Liver (tissue), 9 donors: ENCODE measurements around the gene CHMP1B. TPM values are rescaled to one million over a fixed set of nuclear protein-coding genes. Genes with fewer than 3 reads are reported as not detected.

Experiments
- DNase-seq: peaks from one replicate; pipeline ENCODE4 v3.0.0-alpha.2; 2017; ENCODE audit warnings: low spot score
- H3K27ac ChIP-seq, 2 donors: one replicate each; pipeline ENCODE4 v1.7.0; 2013; ENCODE audit warnings: inconsistent platforms in 2 of 2, low read length in 2 of 2, control low read depth in 1 of 2, low read depth in 1 of 2, mild to moderate bottlenecking in 1 of 2
- H3K27me3 ChIP-seq, 4 donors: one replicate each; pipeline versions ENCODE4 v1.6.1 to v1.7.0; 2013; ENCODE audit warnings: low read length in 3 of 4, inconsistent platforms in 1 of 4, mild to moderate bottlenecking in 1 of 4, moderate library complexity in 1 of 4; ENCODE audit not compliant: control insufficient read depth in 4 of 4, insufficient read depth in 4 of 4
- H3K36me3 ChIP-seq, 4 donors: one replicate each; pipeline versions ENCODE4 v1.6.1 to v1.7.0; 2013; ENCODE audit warnings: low read length in 3 of 4, mild to moderate bottlenecking in 3 of 4, low read depth in 1 of 4, moderate library complexity in 1 of 4; ENCODE audit not compliant: control insufficient read depth in 4 of 4, insufficient read depth in 3 of 4
- H3K4me1 ChIP-seq, 4 donors: one replicate each; pipeline versions ENCODE4 v1.6.1 to v1.7.0; 2013; ENCODE audit warnings: low read length in 3 of 4, mild to moderate bottlenecking in 3 of 4, moderate library complexity in 1 of 4; ENCODE audit not compliant: control insufficient read depth in 4 of 4, insufficient read depth in 4 of 4
- H3K4me3 ChIP-seq, 3 donors: one replicate each; pipeline versions ENCODE4 v1.6.1 to v1.7.0; 2013; ENCODE audit warnings: low read length in 3 of 3, control low read depth in 1 of 3, low read depth in 1 of 3, mild to moderate bottlenecking in 1 of 3
- H3K9ac ChIP-seq, 2 donors: one replicate each; pipeline ENCODE4 v1.7.0; 2013; ENCODE audit warnings: low read length in 2 of 2, mild to moderate bottlenecking in 2 of 2, moderate library complexity in 2 of 2, control low read depth in 1 of 2, low read depth in 1 of 2
- H3K9me3 ChIP-seq, 4 donors: one replicate each; pipeline versions ENCODE4 v1.6.1 to v1.7.0; 2013; ENCODE audit warnings: low read length in 3 of 4; ENCODE audit not compliant: control insufficient read depth in 4 of 4
- EGR1 ChIP-seq, 2 donors: IDR thresholded peaks; 2 replicates each; pipeline ENCODE4 v1.6.1; 2016 to 2018; ENCODE audit warnings: antibody characterized with exemption in 2 of 2, low read depth in 2 of 2
- FOXA1 ChIP-seq: IDR thresholded peaks from 2 replicates; pipeline ENCODE4 v1.6.1; 2016; ENCODE audit warnings: antibody characterized with exemption
- FOXA2 ChIP-seq: IDR thresholded peaks from 2 replicates; pipeline ENCODE4 v1.6.1; 2016; ENCODE audit warnings: antibody characterized with exemption
- GABPA ChIP-seq, 2 donors: IDR thresholded peaks in 1 of 2; conservative IDR thresholded peaks in 1 of 2; 2 replicates each; pipeline ENCODE4 v1.6.1; 2016; ENCODE audit warnings: antibody characterized with exemption in 2 of 2, mild to moderate bottlenecking in 1 of 2, moderate library complexity in 1 of 2
- HNF4A ChIP-seq, 2 donors: conservative IDR thresholded peaks; 2 replicates each; pipeline ENCODE4 v1.6.1; 2016; ENCODE audit warnings: antibody characterized with exemption in 2 of 2, mild to moderate bottlenecking in 2 of 2
- HNF4G ChIP-seq: IDR thresholded peaks from 2 replicates; pipeline ENCODE4 v1.6.1; 2016; ENCODE audit warnings: antibody characterized with exemption
- JUND ChIP-seq, 2 donors: IDR thresholded peaks; 2 replicates each; pipeline ENCODE4 v1.6.1; 2016; ENCODE audit warnings: antibody characterized with exemption in 2 of 2
- NR2F2 ChIP-seq: IDR thresholded peaks from 2 replicates; pipeline ENCODE4 v1.6.1; 2016; ENCODE audit warnings: antibody characterized with exemption
- RAD21 ChIP-seq, 2 donors: IDR thresholded peaks; 2 replicates each; pipeline ENCODE4 v1.6.1; 2016; ENCODE audit warnings: antibody characterized with exemption in 2 of 2, mild to moderate bottlenecking in 2 of 2
- RXRA ChIP-seq, 2 donors: IDR thresholded peaks; 2 replicates each; pipeline ENCODE4 v1.6.1; 2017 to 2018; ENCODE audit warnings: antibody characterized with exemption in 2 of 2, mild to moderate bottlenecking in 1 of 2
- SP1 ChIP-seq: IDR thresholded peaks from 2 replicates; pipeline ENCODE4 v1.6.1; 2018; ENCODE audit warnings: antibody characterized with exemption, mild to moderate bottlenecking
- TAF1 ChIP-seq: conservative IDR thresholded peaks from 2 replicates; pipeline ENCODE4 v1.6.1; 2016; ENCODE audit warnings: antibody characterized with exemption, mild to moderate bottlenecking
- YY1 ChIP-seq: IDR thresholded peaks from 2 replicates; pipeline ENCODE4 v1.6.1; 2016; ENCODE audit warnings: antibody characterized with exemption, mild to moderate bottlenecking
- WGBS: extraction: QIAGEN DNeasy Blood & Tissue Kit; methylation state at CpG from one replicate; pipeline ENCODE4 v1.1.7; 2013; 5-methylcytosine and 5-hydroxymethylcytosine counted together
- polyA plus RNA-seq, 2 donors: library from polyadenylated mRNA; stranded (reverse) in 1 of 2; unstranded in 1 of 2; fragments of 200-250 nt in 1 of 2; fragments of >200 nt in 1 of 2; fragmentation: Nextera tagmentation in 1 of 2; extraction: Ambion mirVana in 1 of 2; gene quantifications; one replicate each; pipeline versions ENCODE4 v1.2.1 to v1.2.3, GENCODE V29; 2013 to 2015
- total RNA-seq, 2 donors: library from RNA; depleted of rRNA; stranded (reverse); fragments of >200 nt; gene quantifications; one replicate each; pipeline ENCODE4 v1.2.3, GENCODE V29; 2014
- TF ChIP-seq, protein P1 (sequence below): IDR thresholded peaks from 2 replicates; pipeline ENCODE4 v1.6.1; 2016; ENCODE audit warnings: antibody characterized with exemption, mild to moderate bottlenecking
- TF ChIP-seq, protein P2 (sequence below): IDR thresholded peaks from 2 replicates; pipeline ENCODE4 v1.6.1; 2016; ENCODE audit warnings: antibody characterized with exemption
- TF ChIP-seq, protein P3 (sequence below): IDR thresholded peaks from 2 replicates; pipeline ENCODE4 v1.6.1; 2016; ENCODE audit warnings: antibody characterized with exemption
- TF ChIP-seq, protein P4 (sequence below): IDR thresholded peaks from 2 replicates; pipeline ENCODE4 v1.6.1; 2016; ENCODE audit warnings: antibody characterized with exemption
- TF ChIP-seq, protein P5 (sequence below): fragments of 150-350 bp; IDR thresholded peaks from 2 replicates; pipeline ENCODE4 v1.5.1; 2017; ENCODE audit warnings: improper control_type of control experiment, low read depth, low read length; ENCODE audit not compliant: missing input control
- donor health status: healthy.
- donor health status: healthy.
- donor health status: healthy.
- donor health status: healthy.
- donor health status: healthy.

The CHMP1B gene
- total and polyA plus RNA-seq, 4 donors = 13.6 to 23.6 (median 19.1) TPM

DNA sequence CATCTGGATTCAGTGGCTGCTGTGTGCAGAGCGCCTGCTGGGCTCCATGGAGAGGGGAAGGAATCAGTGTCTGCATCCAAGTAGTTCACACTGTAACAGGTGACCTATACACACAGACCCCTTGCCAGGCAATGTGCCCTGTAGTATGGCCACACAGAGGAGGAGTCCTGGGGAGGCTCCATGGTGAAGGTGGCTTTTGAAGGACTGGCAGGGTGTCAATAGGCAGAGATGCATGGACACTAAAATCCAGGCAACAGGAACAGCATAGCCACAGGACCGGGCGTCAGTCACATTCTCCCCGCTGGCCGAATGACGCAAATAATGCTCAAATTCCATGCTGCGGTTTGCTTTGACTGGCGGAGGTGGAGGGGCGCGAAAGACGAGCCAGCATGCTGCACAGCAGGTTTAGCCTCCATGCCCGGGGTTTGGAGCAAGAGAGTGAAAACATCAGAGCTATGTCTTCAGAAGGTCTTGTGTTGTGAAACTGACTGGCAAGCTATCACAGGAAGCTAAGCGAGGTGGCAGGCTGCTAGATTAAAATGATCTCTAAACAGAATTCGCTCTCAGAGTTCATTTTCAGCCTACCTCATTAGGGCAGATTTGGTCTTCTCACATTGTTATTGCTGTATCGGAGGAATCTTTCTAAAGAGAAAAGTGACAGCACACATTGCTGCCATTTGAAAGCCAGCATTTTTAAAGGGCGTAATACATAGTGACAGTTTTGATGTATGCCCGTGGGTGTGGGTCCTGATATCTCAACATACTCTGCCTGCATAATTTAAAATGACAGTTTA, 1.2 kb upstream of the CHMP1B start:
- Histone ChIP-seq H3K27ac (peak overlapping the region; percentile 91 to 95), H3K9ac (peak overlapping the region; percentile 81 to 93), H3K36me3 (no peaks in the 10 kb centered on the region), H3K9me3 (no peaks in the 10 kb centered on the region), H3K4me1 (peaks cover 0 to 32% (median 22%) of the 10 kb centered on the region in 4 donors), H3K27me3 (no peaks in the 10 kb centered on the region), H3K4me3 (peak overlapping the region; percentile 73 to 95 (median 94))
- WGBS = 11% methylated on average over 17 of the region's 17 CpGs
- TF ChIP-seq, protein P1, sequence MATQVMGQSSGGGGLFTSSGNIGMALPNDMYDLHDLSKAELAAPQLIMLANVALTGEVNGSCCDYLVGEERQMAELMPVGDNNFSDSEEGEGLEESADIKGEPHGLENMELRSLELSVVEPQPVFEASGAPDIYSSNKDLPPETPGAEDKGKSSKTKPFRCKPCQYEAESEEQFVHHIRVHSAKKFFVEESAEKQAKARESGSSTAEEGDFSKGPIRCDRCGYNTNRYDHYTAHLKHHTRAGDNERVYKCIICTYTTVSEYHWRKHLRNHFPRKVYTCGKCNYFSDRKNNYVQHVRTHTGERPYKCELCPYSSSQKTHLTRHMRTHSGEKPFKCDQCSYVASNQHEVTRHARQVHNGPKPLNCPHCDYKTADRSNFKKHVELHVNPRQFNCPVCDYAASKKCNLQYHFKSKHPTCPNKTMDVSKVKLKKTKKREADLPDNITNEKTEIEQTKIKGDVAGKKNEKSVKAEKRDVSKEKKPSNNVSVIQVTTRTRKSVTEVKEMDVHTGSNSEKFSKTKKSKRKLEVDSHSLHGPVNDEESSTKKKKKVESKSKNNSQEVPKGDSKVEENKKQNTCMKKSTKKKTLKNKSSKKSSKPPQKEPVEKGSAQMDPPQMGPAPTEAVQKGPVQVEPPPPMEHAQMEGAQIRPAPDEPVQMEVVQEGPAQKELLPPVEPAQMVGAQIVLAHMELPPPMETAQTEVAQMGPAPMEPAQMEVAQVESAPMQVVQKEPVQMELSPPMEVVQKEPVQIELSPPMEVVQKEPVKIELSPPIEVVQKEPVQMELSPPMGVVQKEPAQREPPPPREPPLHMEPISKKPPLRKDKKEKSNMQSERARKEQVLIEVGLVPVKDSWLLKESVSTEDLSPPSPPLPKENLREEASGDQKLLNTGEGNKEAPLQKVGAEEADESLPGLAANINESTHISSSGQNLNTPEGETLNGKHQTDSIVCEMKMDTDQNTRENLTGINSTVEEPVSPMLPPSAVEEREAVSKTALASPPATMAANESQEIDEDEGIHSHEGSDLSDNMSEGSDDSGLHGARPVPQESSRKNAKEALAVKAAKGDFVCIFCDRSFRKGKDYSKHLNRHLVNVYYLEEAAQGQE = no peak
- TF ChIP-seq, protein P2, sequence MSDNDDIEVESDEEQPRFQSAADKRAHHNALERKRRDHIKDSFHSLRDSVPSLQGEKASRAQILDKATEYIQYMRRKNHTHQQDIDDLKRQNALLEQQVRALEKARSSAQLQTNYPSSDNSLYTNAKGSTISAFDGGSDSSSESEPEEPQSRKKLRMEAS = peak; percentile 9
- TF ChIP-seq YY1 (peak; percentile 77), SP1 (peak; percentile 44), HNF4A (conservative IDR thresholded peaks at IDR 0.05) (peak in 1 of 2 donors; percentile 35), TAF1 (peak; percentile 48)
- DNase-seq = peak; percentile 60

DNA sequence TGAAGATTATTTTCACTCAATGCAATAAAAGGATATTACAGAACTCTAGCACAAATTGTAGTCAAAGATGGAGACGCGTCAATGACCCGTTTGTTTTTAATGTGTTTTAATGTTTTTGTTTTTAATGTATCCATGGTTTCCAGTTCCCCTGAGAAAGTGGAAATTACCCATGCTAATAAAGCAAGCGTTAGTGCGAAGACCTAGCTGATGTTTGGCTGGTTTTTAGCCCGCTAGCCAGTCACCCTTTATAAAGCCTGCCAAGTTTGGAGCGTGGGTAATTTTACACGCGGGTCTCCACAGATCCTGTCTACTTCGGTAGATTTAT, 430 bp upstream of the CHMP1B start:
- TF ChIP-seq, protein P1 = no peak
- TF ChIP-seq HNF4G (no peak), RXRA (IDR thresholded peaks at IDR 0.05) (no peak), FOXA2 (no peak), JUND (IDR thresholded peaks at IDR 0.05) (no peak), EGR1 (IDR thresholded peaks at IDR 0.05; ENCODE audit: low read depth in 2 of 2) (no peak), SP1 (no peak), RAD21 (IDR thresholded peaks at IDR 0.05) (no peak), NR2F2 (no peak), HNF4A (conservative IDR thresholded peaks at IDR 0.05) (no peak), TAF1 (no peak), FOXA1 (no peak), GABPA (IDR thresholded peaks at IDR 0.05 in 1 of 2, conservative IDR thresholded peaks at IDR 0.05 in 1 of 2) (no peak), YY1 (no peak)
- TF ChIP-seq, protein P3, sequence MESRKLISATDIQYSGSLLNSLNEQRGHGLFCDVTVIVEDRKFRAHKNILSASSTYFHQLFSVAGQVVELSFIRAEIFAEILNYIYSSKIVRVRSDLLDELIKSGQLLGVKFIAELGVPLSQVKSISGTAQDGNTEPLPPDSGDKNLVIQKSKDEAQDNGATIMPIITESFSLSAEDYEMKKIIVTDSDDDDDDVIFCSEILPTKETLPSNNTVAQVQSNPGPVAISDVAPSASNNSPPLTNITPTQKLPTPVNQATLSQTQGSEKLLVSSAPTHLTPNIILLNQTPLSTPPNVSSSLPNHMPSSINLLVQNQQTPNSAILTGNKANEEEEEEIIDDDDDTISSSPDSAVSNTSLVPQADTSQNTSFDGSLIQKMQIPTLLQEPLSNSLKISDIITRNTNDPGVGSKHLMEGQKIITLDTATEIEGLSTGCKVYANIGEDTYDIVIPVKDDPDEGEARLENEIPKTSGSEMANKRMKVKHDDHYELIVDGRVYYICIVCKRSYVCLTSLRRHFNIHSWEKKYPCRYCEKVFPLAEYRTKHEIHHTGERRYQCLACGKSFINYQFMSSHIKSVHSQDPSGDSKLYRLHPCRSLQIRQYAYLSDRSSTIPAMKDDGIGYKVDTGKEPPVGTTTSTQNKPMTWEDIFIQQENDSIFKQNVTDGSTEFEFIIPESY = no peak
- TF ChIP-seq, protein P4, sequence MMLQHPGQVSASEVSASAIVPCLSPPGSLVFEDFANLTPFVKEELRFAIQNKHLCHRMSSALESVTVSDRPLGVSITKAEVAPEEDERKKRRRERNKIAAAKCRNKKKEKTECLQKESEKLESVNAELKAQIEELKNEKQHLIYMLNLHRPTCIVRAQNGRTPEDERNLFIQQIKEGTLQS = no peak
- TF ChIP-seq, protein P2 = no peak
- TF ChIP-seq, protein P5, sequence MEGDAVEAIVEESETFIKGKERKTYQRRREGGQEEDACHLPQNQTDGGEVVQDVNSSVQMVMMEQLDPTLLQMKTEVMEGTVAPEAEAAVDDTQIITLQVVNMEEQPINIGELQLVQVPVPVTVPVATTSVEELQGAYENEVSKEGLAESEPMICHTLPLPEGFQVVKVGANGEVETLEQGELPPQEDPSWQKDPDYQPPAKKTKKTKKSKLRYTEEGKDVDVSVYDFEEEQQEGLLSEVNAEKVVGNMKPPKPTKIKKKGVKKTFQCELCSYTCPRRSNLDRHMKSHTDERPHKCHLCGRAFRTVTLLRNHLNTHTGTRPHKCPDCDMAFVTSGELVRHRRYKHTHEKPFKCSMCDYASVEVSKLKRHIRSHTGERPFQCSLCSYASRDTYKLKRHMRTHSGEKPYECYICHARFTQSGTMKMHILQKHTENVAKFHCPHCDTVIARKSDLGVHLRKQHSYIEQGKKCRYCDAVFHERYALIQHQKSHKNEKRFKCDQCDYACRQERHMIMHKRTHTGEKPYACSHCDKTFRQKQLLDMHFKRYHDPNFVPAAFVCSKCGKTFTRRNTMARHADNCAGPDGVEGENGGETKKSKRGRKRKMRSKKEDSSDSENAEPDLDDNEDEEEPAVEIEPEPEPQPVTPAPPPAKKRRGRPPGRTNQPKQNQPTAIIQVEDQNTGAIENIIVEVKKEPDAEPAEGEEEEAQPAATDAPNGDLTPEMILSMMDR = no peak
- H3K4me3 ChIP-seq = peak overlapping the region; percentile 73 to 95 (median 94)
- H3K9me3 ChIP-seq = no peaks in the 10 kb centered on the region
- no peaks in the 10 kb centered on the region for H3K27me3 ChIP-seq
- peak overlapping the region; percentile 81 to 93 for H3K9ac ChIP-seq
- WGBS = under 1% methylated on average over 10 of the region's 10 CpGs
- no peaks in the 10 kb centered on the region for H3K36me3 ChIP-seq
- peaks cover 0 to 32% (median 22%) of the 10 kb centered on the region in 4 donors for H3K4me1 ChIP-seq
- DNase-seq = no peak
- peak overlapping the region; percentile 91 to 95 for H3K27ac ChIP-seq
